ENCODE measurements around the gene C6orf136. TPM values are rescaled to one million over a fixed set of nuclear protein-coding genes. Genes with fewer than 3 reads are reported as not detected.

The C6orf136 gene
- total and polyA plus RNA-seq, 9 of the 15 experiments (the other 6 are each of a cell fraction or from before 2014, with no cell fraction given) = 14.1 to 63.1 (median 18.4) TPM

DNA sequence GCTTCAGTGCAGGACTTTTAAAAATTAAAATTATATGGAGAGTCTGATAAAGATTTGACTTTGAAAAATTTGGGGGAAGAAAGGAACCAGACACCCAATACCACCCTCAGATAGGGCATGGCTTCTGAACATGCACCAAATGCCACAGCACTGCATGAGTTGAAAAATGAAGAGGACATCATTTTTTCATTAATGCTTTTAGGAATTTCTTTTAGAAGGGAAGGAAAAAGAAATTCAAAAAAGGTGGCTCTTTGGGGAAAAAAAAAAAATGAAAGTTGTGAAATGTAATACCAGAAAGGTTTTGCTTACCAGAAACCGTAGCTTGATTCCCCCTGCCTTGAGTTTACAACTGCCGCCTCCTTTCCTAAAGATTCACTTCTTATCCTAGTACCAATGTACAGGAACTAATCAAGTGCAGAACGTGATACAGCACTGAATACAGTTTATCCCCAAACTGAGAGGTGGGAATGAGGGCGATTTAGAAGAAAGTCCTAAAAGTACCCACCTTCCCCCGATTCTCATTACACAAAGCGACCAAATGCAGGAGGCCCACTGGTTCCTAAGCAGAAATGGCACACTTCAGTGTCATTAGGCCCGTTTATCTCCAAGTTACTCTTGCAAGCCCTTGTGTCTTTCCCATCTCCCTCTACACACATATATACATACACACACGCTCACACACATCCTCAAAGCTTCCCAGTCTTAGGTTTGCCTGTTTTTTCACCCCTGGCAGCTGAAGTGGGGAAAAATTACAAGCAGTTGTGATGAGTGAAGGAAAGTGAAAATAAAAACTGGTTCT is 32.7 kb upstream of the C6orf136 start (continued):
- TF ChIP-seq, protein P1, sequence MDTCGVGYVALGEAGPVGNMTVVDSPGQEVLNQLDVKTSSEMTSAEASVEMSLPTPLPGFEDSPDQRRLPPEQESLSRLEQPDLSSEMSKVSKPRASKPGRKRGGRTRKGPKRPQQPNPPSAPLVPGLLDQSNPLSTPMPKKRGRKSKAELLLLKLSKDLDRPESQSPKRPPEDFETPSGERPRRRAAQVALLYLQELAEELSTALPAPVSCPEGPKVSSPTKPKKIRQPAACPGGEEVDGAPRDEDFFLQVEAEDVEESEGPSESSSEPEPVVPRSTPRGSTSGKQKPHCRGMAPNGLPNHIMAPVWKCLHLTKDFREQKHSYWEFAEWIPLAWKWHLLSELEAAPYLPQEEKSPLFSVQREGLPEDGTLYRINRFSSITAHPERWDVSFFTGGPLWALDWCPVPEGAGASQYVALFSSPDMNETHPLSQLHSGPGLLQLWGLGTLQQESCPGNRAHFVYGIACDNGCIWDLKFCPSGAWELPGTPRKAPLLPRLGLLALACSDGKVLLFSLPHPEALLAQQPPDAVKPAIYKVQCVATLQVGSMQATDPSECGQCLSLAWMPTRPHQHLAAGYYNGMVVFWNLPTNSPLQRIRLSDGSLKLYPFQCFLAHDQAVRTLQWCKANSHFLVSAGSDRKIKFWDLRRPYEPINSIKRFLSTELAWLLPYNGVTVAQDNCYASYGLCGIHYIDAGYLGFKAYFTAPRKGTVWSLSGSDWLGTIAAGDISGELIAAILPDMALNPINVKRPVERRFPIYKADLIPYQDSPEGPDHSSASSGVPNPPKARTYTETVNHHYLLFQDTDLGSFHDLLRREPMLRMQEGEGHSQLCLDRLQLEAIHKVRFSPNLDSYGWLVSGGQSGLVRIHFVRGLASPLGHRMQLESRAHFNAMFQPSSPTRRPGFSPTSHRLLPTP (IDR thresholded peaks at IDR 0.05; ENCODE audit: borderline replicate concordance, extremely low read depth, insufficient read length) = no peak
- TF ChIP-seq, protein P2, sequence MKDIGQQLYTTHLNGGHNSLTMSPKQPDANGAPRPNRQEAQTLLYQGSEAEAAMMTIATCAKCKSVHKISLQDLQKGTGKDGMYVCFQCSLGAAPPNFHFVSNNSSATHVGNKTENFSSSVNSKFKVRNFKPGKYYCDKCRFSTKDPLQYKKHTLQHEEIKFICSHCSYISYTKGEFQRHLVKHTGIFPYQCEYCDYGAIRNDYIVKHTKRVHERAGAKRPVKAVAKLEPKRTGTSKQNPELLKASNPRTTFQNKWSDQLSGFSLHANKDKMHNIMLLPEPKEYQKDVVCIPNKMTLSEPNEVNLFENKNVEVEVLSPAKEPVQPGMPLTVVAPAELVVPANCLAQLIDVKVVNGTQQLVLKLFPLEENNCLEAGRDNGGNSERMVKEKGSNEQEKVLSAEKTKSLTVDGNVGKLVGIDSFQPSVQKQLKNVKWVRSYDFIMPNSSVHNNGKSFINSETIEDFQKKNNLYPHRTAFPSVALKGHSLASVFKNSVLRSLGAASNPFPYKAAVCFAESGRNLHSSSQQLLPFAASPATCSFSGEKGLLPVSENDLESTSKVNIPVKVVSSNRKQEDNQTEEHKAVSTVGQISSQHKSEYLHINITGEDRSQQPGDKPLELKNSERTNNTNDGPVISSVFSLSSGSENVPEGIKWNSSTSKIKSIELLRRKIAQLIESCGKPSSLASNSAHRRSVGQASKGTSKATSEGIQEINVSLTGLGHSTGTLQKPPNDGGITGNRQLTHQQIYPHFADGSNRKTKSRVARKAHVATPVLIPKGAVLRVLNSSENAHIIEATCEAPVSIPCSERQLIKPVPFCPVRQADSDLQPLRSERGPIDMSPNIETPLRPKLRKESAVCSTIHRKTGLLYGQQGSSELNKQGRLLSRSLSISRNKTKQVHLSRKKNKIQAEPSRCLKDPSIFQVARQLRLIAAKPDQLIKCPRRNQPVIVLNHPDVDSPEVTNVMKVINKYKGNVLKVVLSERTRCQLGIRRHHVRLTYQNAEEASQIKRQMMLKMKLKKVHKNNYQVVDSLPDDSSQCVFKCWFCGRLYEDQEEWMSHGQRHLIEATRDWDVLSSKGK (CRISPR knock-in tag; IDR thresholded peaks at IDR 0.05) = no peak
- TF ChIP-seq, protein P3, sequence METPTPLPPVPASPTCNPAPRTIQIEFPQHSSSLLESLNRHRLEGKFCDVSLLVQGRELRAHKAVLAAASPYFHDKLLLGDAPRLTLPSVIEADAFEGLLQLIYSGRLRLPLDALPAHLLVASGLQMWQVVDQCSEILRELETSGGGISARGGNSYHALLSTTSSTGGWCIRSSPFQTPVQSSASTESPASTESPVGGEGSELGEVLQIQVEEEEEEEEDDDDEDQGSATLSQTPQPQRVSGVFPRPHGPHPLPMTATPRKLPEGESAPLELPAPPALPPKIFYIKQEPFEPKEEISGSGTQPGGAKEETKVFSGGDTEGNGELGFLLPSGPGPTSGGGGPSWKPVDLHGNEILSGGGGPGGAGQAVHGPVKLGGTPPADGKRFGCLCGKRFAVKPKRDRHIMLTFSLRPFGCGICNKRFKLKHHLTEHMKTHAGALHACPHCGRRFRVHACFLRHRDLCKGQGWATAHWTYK (CRISPR knock-in tag; IDR thresholded peaks at IDR 0.05) = no peak; the same call in 1 of the 2 replicates
- TF ChIP-seq, protein P4, sequence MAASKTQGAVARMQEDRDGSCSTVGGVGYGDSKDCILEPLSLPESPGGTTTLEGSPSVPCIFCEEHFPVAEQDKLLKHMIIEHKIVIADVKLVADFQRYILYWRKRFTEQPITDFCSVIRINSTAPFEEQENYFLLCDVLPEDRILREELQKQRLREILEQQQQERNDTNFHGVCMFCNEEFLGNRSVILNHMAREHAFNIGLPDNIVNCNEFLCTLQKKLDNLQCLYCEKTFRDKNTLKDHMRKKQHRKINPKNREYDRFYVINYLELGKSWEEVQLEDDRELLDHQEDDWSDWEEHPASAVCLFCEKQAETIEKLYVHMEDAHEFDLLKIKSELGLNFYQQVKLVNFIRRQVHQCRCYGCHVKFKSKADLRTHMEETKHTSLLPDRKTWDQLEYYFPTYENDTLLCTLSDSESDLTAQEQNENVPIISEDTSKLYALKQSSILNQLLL (CRISPR knock-in tag; IDR thresholded peaks at IDR 0.05; ENCODE audit: borderline replicate concordance) = no peak
- TF ChIP-seq GTF2E2 (tag; IDR thresholded peaks at IDR 0.05) (no peak), MCM3 (IDR thresholded peaks at IDR 0.05) (no peak), ZNF146 (CRISPR knock-in tag; IDR thresholded peaks at IDR 0.05; ENCODE audit: unreplicated experiment) (no peak), NCOA6 (IDR thresholded peaks at IDR 0.05) (0 out of 2 replicates have a peak, but pooled peaks have one; percentile 13), YY1 (IDR thresholded peaks at IDR 0.05; ENCODE audit: borderline replicate concordance in 1 of 3, control insufficient read depth in 1 of 3, extremely low read depth in 1 of 3, insufficient read depth in 3 of 3, insufficient read length in 1 of 3, insufficient replicate concordance in 2 of 3, low read depth in 1 of 3, low read length in 2 of 3) (no peak)
- TF ChIP-seq, protein P5, sequence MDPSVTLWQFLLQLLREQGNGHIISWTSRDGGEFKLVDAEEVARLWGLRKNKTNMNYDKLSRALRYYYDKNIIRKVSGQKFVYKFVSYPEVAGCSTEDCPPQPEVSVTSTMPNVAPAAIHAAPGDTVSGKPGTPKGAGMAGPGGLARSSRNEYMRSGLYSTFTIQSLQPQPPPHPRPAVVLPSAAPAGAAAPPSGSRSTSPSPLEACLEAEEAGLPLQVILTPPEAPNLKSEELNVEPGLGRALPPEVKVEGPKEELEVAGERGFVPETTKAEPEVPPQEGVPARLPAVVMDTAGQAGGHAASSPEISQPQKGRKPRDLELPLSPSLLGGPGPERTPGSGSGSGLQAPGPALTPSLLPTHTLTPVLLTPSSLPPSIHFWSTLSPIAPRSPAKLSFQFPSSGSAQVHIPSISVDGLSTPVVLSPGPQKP (CRISPR knock-in tag; IDR thresholded peaks at IDR 0.05) = no peak
- TF ChIP-seq, protein P6, sequence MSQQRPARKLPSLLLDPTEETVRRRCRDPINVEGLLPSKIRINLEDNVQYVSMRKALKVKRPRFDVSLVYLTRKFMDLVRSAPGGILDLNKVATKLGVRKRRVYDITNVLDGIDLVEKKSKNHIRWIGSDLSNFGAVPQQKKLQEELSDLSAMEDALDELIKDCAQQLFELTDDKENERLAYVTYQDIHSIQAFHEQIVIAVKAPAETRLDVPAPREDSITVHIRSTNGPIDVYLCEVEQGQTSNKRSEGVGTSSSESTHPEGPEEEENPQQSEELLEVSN (IDR thresholded peaks at IDR 0.05; ENCODE audit: borderline replicate concordance in 1 of 2, extremely low read depth in 1 of 2, insufficient read depth in 1 of 2, insufficient read length in 1 of 2, low read depth in 1 of 2, low read length in 1 of 2, poor library complexity in 1 of 2, severe bottlenecking in 1 of 2) = no peak

Data from K562 (cell line).